Stimulated activated CD8-positive, alpha-beta memory T cell treated with anti-CD3 and anti-CD28 coated beads, Interleukin-7, amount 100 ng/mL, for 48 hours (primary cell): ENCODE data around the gene PXYLP1.

Experiments used
- DNase-seq, 2 donors: peaks; one replicate each; pipeline ENCODE4 v3.0.0-alpha.2; 2020; ENCODE audit warnings: low read depth in 1 of 2; ENCODE audit errors: extremely low read depth in 1 of 2

Gene PXYLP1

DNA sequence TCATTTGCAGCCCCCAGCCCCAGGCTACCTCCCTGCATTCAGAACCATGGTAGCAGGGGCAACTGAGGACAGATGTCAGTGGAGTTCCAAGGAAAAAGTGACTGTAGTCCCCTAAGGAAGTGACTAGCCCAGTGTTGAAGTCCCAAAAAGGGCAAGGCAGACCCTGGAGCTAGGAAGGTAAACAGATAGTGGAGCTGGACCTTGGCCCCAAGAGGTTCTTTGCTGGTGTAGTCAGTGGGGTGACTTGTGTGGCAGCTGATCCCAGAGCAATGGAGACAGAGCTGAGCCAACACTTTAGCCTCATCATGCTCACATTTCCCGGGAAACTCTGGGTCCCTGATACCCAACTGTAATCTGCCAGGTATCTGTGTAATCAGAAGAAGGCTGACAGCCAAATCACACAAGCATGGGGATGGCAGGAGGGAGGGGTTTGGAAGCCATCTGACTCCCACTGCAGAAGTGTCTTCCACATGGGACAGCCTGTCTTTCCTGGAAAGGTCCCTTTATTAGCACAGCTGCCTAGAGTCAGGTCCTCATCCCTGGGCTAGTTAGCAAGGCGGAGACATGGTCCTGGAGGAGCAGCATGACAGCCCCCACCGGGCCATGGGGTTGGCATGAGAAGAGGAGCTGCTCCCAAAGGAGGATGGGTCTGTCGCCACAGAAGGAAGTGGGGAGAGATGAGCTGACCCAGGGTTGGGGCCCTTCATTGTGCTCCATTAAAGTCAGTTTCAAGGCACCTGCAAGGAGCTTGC, 39.8 kb downstream of the PXYLP1 start:
- DNase-seq = no peak

DNA sequence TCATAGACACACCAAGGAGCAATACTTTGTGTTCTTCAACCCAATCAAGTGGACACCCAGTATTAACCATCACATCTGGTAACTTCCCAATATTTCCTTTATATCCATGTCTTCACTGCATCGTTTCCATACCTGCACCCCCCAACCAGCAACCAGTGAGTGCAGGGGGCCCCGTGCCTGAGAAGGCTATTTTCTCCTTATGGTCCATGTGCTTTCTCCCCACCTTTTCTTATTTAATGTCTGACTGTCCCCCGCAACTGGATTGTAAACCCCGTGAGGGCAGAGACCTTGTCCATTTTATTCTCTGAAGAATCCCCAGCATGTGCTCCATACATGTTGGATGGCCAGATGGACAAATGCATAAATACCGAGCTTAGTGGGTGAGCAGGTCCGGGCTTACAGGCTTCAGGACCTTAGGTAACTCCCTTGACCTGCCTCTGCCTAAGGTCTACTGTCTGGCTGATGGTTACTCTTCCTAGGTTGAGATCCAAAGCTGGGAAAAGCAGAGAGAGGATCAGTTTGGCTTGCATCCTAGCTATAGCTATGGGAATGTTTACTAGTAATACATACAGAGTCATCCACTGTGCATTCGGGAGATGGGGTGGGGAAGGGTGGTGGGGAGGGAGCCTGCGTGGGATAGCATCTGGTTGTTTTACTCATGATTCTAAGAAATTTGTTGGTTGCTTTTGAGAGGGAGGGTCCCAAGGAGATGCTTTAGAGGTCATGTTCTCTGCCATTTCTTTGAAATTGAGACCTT, 41.5 kb downstream of the PXYLP1 start:
- no peak for DNase-seq

DNA sequence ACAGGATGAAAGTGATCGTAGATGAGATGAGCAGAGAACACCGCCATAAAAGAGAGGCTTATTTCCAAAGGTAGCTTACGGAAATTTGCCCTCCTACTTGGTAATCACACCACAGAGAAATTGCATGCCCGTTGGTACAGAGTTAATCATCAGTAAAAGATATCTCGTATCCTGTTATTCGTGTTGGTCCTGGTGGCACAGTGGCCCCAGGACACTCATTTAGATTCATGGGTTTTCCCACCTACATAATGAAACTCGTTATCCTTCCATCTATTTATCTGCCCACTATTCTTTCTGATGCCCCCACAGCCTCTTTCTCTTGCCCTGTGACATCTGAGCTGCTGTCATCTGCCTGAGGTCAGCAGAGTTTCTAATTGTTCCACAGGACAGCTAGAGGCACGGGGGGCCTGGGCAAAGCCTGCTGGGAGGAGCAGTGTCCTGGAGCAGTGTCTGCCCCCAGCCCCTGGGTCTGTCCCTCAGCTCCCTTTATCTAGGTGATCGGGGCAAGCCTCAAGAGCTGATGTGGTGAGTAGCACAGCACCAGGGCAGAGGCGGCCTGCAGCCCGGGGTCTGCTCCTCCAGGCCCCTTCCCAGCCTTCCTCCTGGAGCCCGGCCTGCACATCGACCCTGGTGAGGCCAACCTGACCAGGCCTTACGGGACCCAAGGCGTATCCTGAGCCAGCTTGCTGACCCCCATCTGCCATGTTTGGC, 42.2 kb downstream of the PXYLP1 start:
- DNase-seq = no peak

DNA sequence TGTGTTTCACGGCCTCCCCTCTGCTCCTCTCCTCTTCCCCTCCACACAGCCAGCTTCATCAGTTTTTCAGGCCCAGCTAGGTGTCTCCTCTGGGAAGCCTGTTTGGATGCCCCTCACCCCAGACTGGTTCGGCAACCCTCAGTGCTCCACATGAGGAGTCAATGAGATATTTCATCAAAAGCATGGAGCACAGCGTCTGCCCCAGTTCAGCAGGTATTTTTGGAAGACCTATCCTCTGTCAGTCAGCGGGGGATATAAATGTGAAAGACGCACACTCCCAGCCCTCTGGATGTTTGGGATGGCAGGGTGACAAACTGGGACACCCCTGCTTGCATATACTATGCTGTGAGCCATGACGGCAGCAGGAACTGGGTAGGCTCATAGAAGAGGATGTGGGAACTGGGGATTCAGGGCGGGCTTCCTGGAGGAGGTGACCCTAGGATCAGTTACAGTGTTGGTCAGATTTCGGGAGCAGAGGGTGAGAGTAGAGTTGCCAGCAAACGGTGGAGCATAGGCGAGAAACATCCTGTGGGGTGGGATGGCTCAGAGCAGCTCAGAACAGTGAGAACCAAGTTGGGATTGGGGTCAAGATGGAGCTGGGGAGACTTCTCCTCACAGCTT, 42.9 kb downstream of the PXYLP1 start:
- DNase-seq = no peak

DNA sequence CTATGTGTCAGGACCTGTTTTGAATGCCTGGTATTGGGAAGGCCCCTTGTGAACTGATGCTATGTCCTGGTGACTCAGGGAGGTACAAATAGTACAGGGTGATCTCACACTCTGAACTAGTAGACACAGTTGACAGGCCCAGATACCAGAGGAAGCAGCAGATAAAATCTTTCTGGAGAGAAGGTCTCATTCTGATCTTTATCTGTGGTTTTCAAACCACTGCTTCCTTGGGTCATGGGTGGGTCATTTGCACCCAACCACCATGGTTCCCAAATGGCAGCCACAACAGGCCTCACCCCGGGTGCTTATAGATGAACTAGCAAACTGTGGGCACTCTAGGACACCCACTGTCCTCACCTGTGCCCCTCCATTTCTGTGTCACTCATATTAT, 43.4 kb downstream of the PXYLP1 start:
- no peak for DNase-seq

DNA sequence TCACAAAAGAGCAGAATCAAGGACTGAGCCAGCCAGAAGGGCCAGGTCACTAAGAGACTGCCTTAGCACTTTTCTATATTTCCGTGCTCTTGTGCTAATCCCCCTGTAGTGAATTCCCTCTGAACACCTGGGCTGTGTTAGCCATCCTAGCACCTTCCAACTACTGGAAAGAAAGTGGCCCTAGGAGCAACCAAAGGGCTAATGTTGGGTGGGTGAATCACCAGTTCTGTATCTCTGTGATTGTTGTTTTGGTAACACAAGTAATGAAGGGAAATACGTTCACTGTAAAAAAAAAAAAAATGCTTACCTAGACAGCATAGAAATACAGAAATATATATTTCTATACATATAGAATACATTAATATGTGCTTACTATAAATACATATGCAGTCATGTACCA, 43.9 kb downstream of the PXYLP1 start:
- DNase-seq = no peak

DNA sequence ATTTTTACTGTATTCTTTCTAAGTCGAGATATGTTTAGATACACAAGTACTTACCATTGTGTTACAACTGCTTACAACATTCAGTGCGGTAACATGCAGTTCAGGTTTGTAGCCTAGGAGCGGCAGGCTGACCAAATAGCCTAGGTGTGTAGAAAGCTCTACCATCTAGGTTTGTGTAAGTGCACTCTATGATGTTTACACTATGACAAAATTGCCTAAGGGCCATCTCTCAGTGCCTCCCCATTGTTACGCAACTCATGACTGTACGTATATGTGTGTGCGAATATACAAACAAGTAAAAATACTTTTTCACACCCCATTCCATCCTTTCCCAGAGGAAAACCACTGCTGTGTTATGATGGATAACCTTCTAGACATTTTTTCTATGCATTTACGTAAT, 44.3 kb downstream of the PXYLP1 start:
- no peak for DNase-seq

DNA sequence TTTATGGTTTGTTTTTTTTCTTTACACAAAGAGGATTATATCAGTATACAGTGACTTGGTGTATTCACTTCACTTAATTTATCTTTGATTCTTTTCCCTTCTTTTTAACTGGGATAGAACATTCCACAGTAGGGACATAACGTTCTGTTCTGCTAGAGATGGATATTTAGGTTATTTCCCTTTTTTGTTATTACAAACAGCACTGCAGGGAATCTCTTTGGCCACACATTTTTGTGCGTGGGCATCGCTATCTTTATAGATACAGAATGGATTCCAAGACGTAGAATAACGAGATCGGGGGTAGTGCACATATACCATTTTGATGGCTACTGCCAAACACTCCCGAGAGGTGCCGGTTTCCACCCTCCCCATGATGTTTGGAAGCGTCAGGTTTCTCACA, 44.8 kb downstream of the PXYLP1 start:
- no peak for DNase-seq

DNA sequence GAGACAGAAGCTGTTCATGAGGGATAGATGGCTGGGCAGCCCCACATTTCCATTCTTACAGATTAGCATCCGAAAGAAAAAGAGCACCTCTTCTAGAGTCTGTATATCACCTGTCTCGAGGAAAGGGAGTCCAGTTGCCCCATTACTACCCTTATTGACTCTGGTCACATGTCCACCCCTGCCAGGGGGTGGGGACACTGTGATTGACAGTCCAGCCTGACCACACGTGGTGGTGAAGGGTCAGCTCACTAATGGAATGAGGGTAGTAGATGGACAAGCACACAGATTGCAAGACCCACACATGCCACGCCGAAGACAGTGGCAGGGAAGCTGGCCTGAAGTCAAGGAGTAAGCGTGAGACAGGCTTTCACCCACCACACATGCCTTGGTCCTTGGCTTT, 45.8 kb downstream of the PXYLP1 start:
- DNase-seq = no peak

DNA sequence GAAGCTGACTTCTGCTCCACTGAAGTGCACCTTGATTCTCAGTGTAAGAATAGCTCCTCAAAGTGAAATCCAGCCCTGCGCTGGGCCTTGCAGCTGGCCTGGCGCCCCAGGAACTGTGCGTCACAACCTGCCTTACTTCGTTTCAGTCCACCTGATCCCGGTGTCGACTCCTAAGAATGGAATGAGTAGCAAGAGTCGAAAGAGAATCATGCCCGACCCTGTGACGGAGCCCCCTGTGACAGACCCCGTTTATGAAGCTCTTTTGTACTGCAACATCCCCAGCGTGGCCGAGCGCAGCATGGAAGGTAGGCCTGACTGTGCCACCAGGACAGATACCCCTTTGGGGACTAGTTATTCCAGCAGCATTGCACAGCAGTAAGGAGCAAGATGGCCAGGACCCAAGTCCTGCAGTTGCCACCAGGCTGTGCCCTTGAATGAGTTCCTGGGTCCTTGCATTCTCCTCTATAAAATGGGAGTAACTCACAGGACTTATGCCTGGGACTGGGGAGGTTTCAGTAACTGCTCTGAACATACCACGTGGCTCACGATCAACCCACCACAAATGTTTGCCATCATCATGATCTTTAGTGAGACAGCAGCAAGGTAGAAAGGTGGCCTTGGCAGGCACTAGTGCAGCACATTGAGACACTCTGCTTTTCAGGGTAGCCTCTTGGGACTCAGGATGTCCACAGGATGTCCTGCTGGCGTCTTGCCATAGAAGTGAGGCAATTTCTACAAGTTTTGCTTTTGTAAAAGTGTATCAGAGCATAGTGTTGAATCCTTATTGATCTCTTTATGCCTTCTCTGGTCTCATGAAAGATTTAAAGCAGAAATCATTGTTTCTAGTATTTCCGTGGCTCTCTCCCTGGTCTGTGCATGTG, 46.8 kb downstream of the PXYLP1 start:
- DNase-seq = no peak

DNA sequence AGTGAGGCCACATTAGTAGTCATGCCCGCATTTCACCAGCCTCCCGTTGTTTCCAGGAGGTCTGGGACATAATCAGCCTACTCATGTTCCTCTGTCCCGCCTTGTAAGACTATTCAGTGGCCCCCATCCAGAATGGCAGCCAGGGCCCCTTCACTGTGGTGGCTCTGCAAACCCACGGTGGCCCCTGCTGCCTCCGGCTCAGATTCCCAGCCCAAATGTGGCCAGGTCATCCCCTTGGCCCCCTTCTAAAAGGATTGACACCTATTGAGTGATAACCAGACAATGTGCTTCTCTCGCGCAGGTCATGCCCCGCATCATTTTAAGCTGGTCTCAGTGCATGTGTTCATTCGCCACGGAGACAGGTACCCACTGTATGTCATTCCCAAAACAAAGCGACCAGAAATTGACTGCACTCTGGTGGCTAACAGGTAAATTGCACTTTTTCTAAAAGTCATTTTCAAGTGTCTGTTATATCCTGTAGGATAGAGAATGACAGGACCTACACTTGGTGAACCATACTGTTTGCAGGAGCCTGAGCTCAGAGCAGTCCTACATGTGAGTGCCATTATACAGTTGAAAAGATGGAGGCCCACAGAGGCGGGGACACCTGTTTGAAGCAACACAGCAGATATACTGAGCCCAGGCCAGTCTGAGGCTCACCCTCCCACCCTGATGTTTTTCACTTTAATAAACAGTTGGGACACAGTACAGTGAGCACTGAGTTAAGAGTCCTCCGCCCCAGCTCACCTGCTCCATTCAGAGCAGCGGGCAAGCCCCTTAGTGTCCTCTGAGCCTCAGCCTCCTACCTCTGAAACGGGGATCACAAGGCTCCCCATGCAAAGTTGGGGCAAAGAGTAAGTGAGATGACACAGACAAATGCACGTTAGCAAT, 47.7 kb downstream of the PXYLP1 start:
- no peak for DNase-seq

DNA sequence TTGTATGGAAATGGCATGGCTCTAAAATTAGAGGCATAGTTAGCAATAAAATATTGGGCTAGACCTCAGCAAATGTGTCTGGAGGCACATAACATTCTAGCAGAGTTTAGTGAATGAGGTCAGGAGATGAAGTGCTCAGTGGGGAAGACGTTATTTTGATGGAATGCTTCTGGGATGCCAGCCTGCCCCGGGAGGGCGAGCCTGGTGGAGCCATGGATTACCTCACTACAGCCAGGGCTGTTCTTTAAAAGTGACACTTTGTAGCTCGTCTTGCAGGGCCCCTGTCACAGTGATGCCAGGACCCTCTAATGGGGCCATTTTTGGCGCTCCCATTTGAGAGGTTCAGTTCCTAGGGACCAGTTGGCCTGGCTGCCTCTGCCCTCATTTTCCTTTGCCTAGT, 48.5 kb downstream of the PXYLP1 start:
- no peak for DNase-seq

DNA sequence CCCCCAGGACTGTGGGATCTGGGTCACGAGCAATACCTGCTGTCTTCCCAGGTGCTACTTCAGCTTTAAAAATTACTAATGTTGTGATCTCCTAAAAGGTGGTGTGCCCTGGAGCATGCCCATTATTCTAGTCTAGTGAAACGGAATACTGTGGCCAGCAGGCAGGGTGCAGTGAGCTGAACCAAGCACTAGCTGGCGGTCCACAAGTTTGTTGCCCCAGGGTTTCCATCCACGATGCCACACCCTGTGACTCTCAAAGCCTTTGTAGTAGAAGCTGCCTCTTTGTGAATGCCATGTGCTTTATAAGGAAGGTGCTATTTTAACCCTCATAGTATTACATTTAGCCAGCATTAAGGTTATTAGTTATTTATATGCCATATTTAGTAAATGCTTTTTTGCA, 49.1 kb downstream of the PXYLP1 start:
- no peak for DNase-seq

DNA sequence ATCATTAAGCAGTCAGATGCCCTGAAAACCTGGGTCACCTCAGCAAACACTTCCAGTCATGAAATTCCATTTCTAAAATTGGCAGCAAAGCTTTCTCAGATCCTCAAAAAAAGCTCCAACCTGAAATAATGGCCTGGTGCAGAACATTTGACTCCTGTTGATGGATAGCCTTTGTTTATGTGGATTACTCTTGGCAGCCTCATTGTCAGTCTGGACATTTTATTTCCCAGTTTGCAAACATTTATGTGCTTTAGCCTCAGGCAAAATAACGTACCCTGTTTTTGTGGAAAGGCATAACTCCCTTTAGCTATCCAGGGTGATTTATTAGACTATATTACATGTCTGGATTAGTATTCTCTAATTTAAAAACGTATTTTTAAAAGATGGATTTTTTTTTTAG, 53.9 kb downstream of the PXYLP1 start:
- DNase-seq = no peak

DNA sequence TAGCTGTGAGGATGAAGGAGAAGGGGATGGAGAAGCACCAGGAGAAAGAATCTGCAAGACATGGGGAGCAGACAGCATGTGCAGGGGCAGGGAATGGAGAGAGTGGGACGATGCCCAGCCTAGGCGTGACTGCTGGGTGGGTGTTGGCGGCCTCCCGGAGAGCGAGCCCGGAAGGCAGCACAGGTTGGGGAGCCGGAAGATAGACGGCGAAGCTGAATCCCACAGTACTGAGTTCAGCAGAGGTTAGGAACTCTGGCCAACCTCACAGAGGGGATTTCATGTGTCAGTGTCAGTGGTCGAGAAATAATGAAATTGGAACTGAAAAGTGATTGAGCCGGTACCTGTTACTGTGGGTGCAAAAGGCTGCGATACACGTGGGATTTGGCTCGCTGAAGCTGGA, 55.2 kb downstream of the PXYLP1 start:
- no peak for DNase-seq

DNA sequence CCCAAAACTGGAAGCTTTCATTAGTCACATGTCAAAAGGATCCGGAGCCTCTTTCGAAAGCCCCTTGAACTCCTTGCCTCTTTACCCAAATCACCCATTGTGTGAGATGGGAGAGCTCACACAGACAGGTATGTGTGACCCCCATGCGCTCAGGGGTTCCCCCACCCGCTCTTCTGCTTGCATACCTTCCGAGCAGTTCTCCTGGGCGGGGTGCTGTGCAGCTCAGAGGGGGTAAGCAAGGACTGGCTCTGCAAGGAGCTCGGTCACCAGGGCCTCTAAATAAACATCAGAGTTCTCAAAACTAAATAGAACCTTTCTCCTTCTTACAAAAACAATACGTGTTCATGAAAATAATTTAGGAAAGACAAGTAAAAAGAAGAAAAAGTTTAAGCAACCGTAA, 55.7 kb downstream of the PXYLP1 start:
- DNase-seq = no peak

DNA sequence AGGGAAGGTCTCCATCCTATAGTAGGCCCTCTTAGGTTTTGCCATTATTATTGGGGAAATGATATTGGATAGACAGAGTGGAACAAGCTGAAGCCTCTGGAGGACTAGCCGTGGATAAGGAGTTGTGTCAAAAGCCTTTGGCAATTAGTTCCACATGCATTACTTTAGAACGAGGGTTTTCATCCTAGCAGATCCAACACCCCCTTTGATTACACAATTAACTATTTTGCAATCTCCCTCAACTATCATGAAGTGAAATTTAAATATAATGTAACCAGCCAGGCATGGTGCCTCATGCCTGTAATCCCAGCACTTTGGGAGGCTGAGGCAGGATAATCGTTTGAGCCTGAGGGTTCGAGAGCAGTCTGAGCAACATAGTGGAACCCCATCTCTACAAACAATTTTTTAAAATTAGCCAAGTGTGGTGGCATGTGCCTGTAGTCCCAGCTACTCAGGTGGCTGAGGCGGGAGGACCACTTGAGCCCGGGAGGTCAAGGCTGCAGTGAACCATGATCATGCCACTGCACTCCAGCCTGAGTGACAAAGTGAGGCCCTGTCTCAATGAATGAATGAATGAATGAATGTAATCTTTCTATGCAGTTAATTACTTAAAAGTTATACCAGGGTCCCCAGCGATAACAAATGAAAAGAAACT, 56.8 kb downstream of the PXYLP1 start:
- no peak for DNase-seq

DNA sequence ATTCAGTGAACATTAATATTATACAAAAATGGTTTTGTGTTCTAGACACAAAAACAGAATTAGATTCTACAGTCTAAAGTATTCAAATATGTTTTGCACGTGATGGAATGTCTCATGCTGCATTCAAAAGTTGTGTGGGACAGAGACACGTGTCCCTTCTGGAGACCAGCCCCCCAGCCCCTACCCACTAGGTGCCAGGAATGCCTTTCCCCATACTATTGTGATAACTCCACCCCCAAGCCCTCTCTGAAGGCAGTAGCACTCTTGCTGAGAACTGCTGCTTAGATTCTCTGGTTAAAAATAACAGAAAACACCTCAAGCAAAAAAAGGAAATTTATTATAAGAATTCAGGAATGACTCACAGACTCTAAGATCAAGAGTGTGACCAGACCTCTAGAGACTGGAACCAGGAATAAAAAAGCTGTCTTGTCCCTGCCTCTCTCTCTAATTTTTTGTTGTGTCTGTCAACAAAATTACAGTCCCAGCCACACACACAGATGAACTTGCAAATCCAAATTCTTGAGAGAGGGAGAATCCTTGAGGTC, 57.7 kb downstream of the PXYLP1 start:
- no peak for DNase-seq
